ENCODE results near the gene XPR1.

XPR1 gene

DNA sequence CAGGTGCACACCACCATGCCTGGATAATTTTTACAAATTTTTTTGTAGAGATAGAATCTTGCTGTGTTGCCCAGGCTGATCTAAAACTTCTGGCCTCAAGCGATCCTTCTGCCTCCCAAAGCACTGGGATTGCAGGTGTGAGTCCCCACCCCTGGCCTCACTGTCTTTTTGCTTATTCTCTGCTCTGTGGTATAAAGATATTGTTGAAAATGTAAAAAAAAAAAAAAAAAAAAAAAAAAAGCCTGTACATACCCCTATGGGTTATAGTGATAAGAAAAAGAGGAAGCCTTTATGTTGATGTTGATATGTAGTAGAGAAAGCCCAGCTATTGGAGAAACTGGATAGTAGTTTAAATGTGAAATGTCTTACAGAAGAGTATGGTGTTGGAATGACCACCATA is 125.8 kb downstream of the XPR1 start:
- H3K4me3 ChIP-seq (ENCODE audit: low read depth, low read length), result no peak overlapping the region
- TF ChIP-seq, protein P1, sequence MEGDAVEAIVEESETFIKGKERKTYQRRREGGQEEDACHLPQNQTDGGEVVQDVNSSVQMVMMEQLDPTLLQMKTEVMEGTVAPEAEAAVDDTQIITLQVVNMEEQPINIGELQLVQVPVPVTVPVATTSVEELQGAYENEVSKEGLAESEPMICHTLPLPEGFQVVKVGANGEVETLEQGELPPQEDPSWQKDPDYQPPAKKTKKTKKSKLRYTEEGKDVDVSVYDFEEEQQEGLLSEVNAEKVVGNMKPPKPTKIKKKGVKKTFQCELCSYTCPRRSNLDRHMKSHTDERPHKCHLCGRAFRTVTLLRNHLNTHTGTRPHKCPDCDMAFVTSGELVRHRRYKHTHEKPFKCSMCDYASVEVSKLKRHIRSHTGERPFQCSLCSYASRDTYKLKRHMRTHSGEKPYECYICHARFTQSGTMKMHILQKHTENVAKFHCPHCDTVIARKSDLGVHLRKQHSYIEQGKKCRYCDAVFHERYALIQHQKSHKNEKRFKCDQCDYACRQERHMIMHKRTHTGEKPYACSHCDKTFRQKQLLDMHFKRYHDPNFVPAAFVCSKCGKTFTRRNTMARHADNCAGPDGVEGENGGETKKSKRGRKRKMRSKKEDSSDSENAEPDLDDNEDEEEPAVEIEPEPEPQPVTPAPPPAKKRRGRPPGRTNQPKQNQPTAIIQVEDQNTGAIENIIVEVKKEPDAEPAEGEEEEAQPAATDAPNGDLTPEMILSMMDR (IDR thresholded peaks at IDR 0.05; ENCODE audit: low read depth, low read length), result no peak
- H3K27me3 ChIP-seq (ENCODE audit: insufficient read depth, low read depth, severe bottlenecking), result no peaks in the 10 kb centered on the region
- no peak overlapping the region for H3K27ac ChIP-seq
- DNase-seq, result no peak
- H3K36me3 ChIP-seq, result no peaks in the 10 kb centered on the region
- H3K9me3 ChIP-seq (ENCODE audit: severe bottlenecking), result no peaks in the 10 kb centered on the region

DNA sequence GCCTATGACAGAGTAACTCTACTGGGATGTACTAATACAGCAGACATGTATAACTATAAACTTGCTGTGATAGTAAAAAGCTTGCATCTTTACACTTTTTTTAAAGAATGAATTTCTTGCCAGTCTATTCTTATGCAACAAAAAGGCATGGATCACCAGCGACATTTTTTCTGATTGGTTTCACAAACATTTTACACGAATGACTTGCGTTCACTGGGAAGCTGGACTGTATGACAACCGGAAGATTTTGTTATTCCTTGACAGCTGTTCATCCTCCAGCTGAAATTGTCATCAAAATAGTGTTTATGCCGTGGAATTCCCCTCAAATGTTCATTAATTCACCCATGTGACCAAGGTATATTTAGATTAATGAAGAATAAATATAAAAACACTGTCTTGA is 131.0 kb downstream of the XPR1 start:
- DNase-seq, result no peak
- TF ChIP-seq, protein P1 (IDR thresholded peaks at IDR 0.05; ENCODE audit: low read depth, low read length), result no peak
- Histone ChIP-seq H3K4me3 (ENCODE audit: low read depth, low read length) (no peak overlapping the region), H3K27ac (no peak overlapping the region), H3K36me3 (no peaks in the 10 kb centered on the region), H3K9me3 (ENCODE audit: severe bottlenecking) (no peaks in the 10 kb centered on the region), H3K27me3 (ENCODE audit: insufficient read depth, low read depth, severe bottlenecking) (no peaks in the 10 kb centered on the region)

DNA sequence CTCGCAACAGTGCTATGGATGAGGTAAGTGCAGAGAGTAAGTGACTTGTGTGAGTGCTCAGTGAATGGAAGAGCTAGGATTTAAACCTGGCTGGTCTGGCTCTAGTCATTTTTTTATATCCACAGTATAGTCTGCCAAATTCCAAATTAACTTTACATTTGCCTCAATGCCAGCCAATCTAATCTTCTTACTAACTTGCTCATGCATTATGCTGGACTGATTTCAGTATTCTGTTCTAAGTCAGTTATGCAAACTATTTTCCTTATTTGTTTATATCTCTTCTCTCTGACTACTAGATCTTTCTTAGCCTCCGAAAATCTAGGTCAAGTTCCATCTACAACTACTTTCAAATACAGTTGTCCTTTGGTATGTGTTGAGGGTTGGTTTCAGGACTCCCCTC is 133.3 kb downstream of the XPR1 start:
- no peak for DNase-seq
- TF ChIP-seq, protein P1 (IDR thresholded peaks at IDR 0.05; ENCODE audit: low read depth, low read length), result no peak

DNA sequence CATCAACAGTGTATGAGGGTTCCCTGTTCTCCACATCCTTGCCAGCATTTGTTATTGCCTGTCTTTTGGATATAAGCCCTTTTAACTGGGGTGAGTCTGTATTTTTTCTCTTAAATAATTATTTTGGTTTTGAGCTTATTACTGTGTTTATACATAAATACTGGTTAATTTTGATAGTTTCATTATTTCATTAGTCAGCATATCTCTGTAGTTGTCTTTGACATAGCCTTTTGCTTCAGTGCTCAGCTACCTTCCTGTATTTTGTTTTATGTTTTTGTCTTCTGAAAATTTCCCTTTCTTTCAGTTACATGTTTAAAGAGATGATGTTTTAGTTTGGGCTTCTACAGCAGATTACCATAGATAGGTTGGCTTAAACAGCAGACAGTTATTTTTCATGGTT is 138.1 kb downstream of the XPR1 start:
- Histone ChIP-seq H3K27me3 (ENCODE audit: insufficient read depth, low read depth, severe bottlenecking) (no peaks in the 10 kb centered on the region), H3K27ac (no peak overlapping the region), H3K36me3 (no peaks in the 10 kb centered on the region), H3K9me3 (ENCODE audit: severe bottlenecking) (no peaks in the 10 kb centered on the region), H3K4me3 (ENCODE audit: low read depth, low read length) (no peak overlapping the region)
- TF ChIP-seq, protein P1 (IDR thresholded peaks at IDR 0.05; ENCODE audit: low read depth, low read length), result no peak
- DNase-seq, result no peak

More for the DNA sequence above, 133.3 kb downstream of the XPR1 start:
- no peaks in the 10 kb centered on the region for H3K9me3 ChIP-seq (ENCODE audit: severe bottlenecking)
- no peaks in the 10 kb centered on the region for H3K36me3 ChIP-seq
- no peak overlapping the region for H3K27ac ChIP-seq
- H3K27me3 ChIP-seq (ENCODE audit: insufficient read depth, low read depth, severe bottlenecking), result no peaks in the 10 kb centered on the region
- no peak overlapping the region for H3K4me3 ChIP-seq (ENCODE audit: low read depth, low read length)

DNA sequence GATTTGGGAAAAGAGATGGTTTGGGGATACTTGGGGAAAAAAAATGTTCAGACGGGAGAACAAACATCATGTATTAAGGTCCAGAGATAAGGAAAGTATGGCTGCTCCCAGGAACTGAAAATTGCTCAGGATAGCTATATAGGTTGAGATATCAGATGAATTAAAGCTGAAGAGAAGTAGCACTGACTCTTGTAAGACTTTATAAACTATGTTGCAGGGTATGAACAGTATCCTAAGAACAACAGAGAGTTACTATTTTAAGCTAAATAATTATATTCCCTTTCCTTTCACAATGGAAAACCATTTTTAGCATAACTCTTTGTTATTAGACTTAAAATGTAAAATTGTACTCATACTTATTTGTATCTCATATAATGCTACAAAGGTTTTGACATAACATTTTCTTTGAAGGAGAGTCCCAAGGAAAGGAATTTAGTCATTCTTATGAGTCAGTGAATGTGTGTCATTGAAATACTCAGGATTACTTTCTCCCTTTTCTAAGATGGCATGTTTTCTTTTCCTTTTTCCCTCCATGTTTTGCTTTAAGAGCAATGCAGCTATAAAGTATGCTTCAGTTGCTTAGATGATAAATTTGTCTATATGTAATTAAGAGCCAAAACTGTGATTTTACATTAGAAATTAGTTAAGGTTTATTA is 141.5 kb downstream of the XPR1 start:
- Histone ChIP-seq H3K27ac (no peak overlapping the region), H3K36me3 (no peaks in the 10 kb centered on the region), H3K27me3 (ENCODE audit: insufficient read depth, low read depth, severe bottlenecking) (no peaks in the 10 kb centered on the region), H3K9me3 (ENCODE audit: severe bottlenecking) (no peaks in the 10 kb centered on the region), H3K4me3 (ENCODE audit: low read depth, low read length) (no peak overlapping the region)
- DNase-seq, result no peak
- TF ChIP-seq, protein P1 (IDR thresholded peaks at IDR 0.05; ENCODE audit: low read depth, low read length), result no peak

DNA sequence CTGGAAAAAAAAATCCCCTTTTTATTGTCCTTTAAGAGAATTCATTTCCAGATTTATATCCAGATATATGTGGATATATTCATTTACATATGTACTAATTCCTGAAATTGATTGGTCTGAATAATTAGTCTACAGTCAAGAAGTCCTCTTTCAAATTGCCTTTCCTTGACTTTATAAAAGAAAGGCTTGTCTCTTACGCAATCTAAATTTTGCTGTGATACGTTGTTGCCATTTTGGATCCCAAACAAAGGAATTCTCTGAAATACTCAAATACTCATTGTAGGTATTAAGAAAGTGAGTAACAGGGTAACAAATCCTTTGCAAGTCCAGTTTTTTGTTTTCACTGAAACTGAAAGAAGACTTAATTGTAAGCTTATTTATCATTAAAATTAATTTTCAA is 144.0 kb downstream of the XPR1 start:
- no peak for DNase-seq
- Histone ChIP-seq H3K27ac (no peak overlapping the region), H3K9me3 (ENCODE audit: severe bottlenecking) (no peaks in the 10 kb centered on the region), H3K27me3 (ENCODE audit: insufficient read depth, low read depth, severe bottlenecking) (no peaks in the 10 kb centered on the region), H3K36me3 (no peaks in the 10 kb centered on the region), H3K4me3 (ENCODE audit: low read depth, low read length) (no peak overlapping the region)
- TF ChIP-seq, protein P1 (IDR thresholded peaks at IDR 0.05; ENCODE audit: low read depth, low read length), result no peak
